ENCODE results near the gene GRHPR.

The GRHPR gene

GRCh38 chr9:37398464-37399025 lies 24.0 kb upstream of the GRHPR start:
- no peak for DNase-seq (ENCODE audit: low spot score)

- no peak for DNase-seq (ENCODE audit: low spot score)
Measured at GRCh38 chr9:37399336-37399735, 23.2 kb upstream of the GRHPR start.

- DNase-seq (ENCODE audit: low spot score): no peak
Measured at GRCh38 chr9:37404590-37404989, 17.9 kb upstream of the GRHPR start.

- no peak for DNase-seq (ENCODE audit: low spot score)
Measured at GRCh38 chr9:37405350-37405749, 17.1 kb upstream of the GRHPR start.

- no peak for DNase-seq (ENCODE audit: low spot score)
Measured at GRCh38 chr9:37405764-37406380, 16.6 kb upstream of the GRHPR start.

GRCh38 chr9:37406603-37407401 lies 15.7 kb upstream of the GRHPR start:
- no peak for DNase-seq (ENCODE audit: low spot score)

GRCh38 chr9:37407468-37407867 lies 15.0 kb upstream of the GRHPR start:
- DNase-seq (ENCODE audit: low spot score): no peak

- peak; percentile 94 for DNase-seq (ENCODE audit: low spot score)
Measured at GRCh38 chr9:37408933-37409710, 13.4 kb upstream of the GRHPR start.

- no peak for DNase-seq (ENCODE audit: low spot score)
Measured at GRCh38 chr9:37410354-37410861, 12.1 kb upstream of the GRHPR start.

GRCh38 chr9:37410969-37411785 lies 11.3 kb upstream of the GRHPR start:
- peak; percentile 81 for DNase-seq (ENCODE audit: low spot score)

- no peak for DNase-seq (ENCODE audit: low spot score)
Measured at GRCh38 chr9:37412431-37413151, 9.9 kb upstream of the GRHPR start.

GRCh38 chr9:37413311-37413710 lies 9.2 kb upstream of the GRHPR start:
- DNase-seq (ENCODE audit: low spot score): no peak

GRCh38 chr9:37414503-37414943 lies 8.0 kb upstream of the GRHPR start:
- no peak for DNase-seq (ENCODE audit: low spot score)

- DNase-seq (ENCODE audit: low spot score): peak; percentile 87
Measured at GRCh38 chr9:37415011-37415719, 7.3 kb upstream of the GRHPR start.

- no peak for DNase-seq (ENCODE audit: low spot score)
Measured at GRCh38 chr9:37417252-37417803, 5.2 kb upstream of the GRHPR start.

- DNase-seq (ENCODE audit: low spot score): no peak
Measured at GRCh38 chr9:37417857-37418618, 4.5 kb upstream of the GRHPR start.

GRCh38 chr9:37419204-37419603 lies 3.3 kb upstream of the GRHPR start:
- DNase-seq (ENCODE audit: low spot score): no peak

- DNase-seq (ENCODE audit: low spot score): no peak
Measured at GRCh38 chr9:37420271-37421215, 2.0 kb upstream of the GRHPR start.

Measured in activated CD4-positive, alpha-beta T cell treated with anti-CD3 and anti-CD28 coated beads, Interleukin-2, Interleukin-4, amounts not matched to agents 100 ng/mL and 50 ng/mL, durations not matched to agents 16 hours and 8 hours (primary cell).